A549 (cell line): ENCODE results near the gene GOT1. TPM values are rescaled to one million over a fixed set of nuclear protein-coding genes. Genes with fewer than 3 reads are reported as not detected.

ENCODE experiments used
- polyA plus RNA-seq, 4 experiments: library from polyadenylated mRNA; depleted of rRNA in 3 of 4; stranded (reverse); fragments of >200 nt; fragmentation: RNase III in 1 of 4; extraction: RNeasy Plus Mini Kit Qiagen cat#74134 plus additional on column Dnase treatment in 1 of 4; gene quantifications; 2 replicates in 3 of 4; 3 replicates in 1 of 4; pipeline ENCODE4 v1.2.3, GENCODE V29; 2011 to 2017

GOT1 gene
- polyA plus RNA-seq, 2 of the 4 experiments (the other 2 are of a cell fraction): 31.1 to 34.9 TPM

Other genes starting within 250 kb of the GOT1 start
- not detected in 2 replicates for gene HPSE2, start 194.8 kb downstream of the GOT1 start, polyA plus RNA-seq (2011; rRNA removed)
- not detected in 3 replicates for gene HPSE2, start 194.8 kb downstream of the GOT1 start, polyA plus RNA-seq (2017; fragmentation: RNase III; extraction: RNeasy Plus Mini Kit Qiagen cat#74134 plus additional on column Dnase treatment)
- gene CNNM1, start 101.3 kb downstream of the GOT1 start, polyA plus RNA-seq (2011; rRNA removed): 14.2 and 17.0 TPM in 2 replicates
- gene CNNM1, start 101.3 kb downstream of the GOT1 start, polyA plus RNA-seq (2017; fragmentation: RNase III; extraction: RNeasy Plus Mini Kit Qiagen cat#74134 plus additional on column Dnase treatment): 12.5 to 17.7 TPM (median 17.5 TPM) in 3 replicates
- not detected in 2 replicates for gene NKX2-3, start 102.3 kb upstream of the GOT1 start, polyA plus RNA-seq (2011; rRNA removed)
- gene NKX2-3, start 102.3 kb upstream of the GOT1 start, polyA plus RNA-seq (2017; fragmentation: RNase III; extraction: RNeasy Plus Mini Kit Qiagen cat#74134 plus additional on column Dnase treatment): 0.05 TPM in 1 of 3 replicates, not detected in the others
- gene SLC25A28, start 189.8 kb upstream of the GOT1 start, polyA plus RNA-seq (2011; rRNA removed): 24.1 and 30.7 TPM in 2 replicates
- 21.3 to 22.6 TPM (median 21.4 TPM) in 3 replicates for gene SLC25A28, start 189.8 kb upstream of the GOT1 start, polyA plus RNA-seq (2017; fragmentation: RNase III; extraction: RNeasy Plus Mini Kit Qiagen cat#74134 plus additional on column Dnase treatment)
- 10.4 and 10.7 TPM in 2 replicates for gene ENTPD7, start 228.9 kb upstream of the GOT1 start, polyA plus RNA-seq (2011; rRNA removed)
- 6.6 to 7.3 TPM (median 6.8 TPM) in 3 replicates for gene ENTPD7, start 228.9 kb upstream of the GOT1 start, polyA plus RNA-seq (2017; fragmentation: RNase III; extraction: RNeasy Plus Mini Kit Qiagen cat#74134 plus additional on column Dnase treatment)